ENCODE data around the gene PPP1R12C. TPM values are rescaled to one million over a fixed set of nuclear protein-coding genes. Genes with fewer than 3 reads are reported as not detected.

Gene PPP1R12C
- total and polyA plus RNA-seq, 4 donors, result 104 to 432 (median 176) TPM

DNA sequence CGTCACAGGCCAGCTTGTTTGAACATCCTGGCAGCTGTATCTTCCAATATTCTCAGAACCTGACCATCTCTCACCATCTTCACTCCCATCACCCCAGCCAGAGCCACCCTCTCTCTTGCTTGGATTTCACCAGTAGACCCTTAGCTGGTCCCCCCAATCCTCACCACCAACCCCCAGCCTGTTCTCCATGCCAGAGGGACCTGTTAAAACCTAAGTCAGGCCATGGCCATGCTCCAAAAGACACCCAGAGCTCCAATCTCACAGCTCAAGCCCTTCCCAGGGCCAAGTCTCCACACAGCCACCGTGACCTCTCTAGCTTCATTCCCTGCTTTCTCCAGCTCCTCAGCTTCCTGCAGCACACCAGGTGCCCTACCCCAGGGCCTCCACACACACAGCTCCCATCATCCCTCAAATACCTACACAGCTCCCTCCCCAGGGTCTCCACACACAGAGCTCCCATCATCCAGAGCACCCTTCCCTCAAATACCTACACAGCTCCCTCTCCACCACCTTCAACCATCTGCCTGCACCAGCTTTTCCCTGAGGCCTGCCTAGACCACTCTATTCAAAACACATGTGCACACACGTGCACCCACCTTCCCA is 28.0 kb downstream of the PPP1R12C start:
- no peak overlapping the region for H3K27ac ChIP-seq (ENCODE audit: low read depth in 1 of 2, low read length in 2 of 2)
- DNase-seq (no peak), ATAC-seq (ENCODE audit: low FRiP score) (no peak)
- intact Hi-C loops (cut with DNase I), result no loop called here
- no peak overlapping the region for H3K4me3 ChIP-seq (ENCODE audit: low read length in 2 of 2)
- no peaks in the 10 kb centered on the region for H3K4me1 ChIP-seq (ENCODE audit: control insufficient read depth in 1 of 2, insufficient read depth in 2 of 2, low read length in 2 of 2)
- no peaks in the 10 kb centered on the region for H3K27me3 ChIP-seq (ENCODE audit: control insufficient read depth in 1 of 2, insufficient read depth in 2 of 2, low read length in 1 of 2)
- H3K36me3 ChIP-seq (ENCODE audit: control insufficient read depth in 1 of 2, insufficient read depth in 2 of 2, low read length in 1 of 2), result peaks cover 2 to 3% of the 10 kb centered on the region in 2 donors
- H3K9me3 ChIP-seq (ENCODE audit: control insufficient read depth, low read length), result no peaks in the 10 kb centered on the region
- WGBS, 2 donors, result 81 to 83% methylated on average over 3 of the region's 3 CpGs

- H3K4me3 ChIP-seq (ENCODE audit: low read length in 2 of 2), result no peak overlapping the region
- intact Hi-C loops (cut with DNase I), result no loop called here
- H3K27ac ChIP-seq (ENCODE audit: low read depth in 1 of 2, low read length in 2 of 2), result no peak overlapping the region
- ATAC-seq (ENCODE audit: low FRiP score), result no peak
- DNase-seq, result peak in 1 of 2 donors; percentile 95
- H3K9me3 ChIP-seq (ENCODE audit: control insufficient read depth, low read length), result no peaks in the 10 kb centered on the region
- no peaks in the 10 kb centered on the region for H3K4me1 ChIP-seq (ENCODE audit: control insufficient read depth in 1 of 2, insufficient read depth in 2 of 2, low read length in 2 of 2)
- peaks cover 0 to 3% of the 10 kb centered on the region in 2 donors for H3K36me3 ChIP-seq (ENCODE audit: control insufficient read depth in 1 of 2, insufficient read depth in 2 of 2, low read length in 1 of 2)
- H3K27me3 ChIP-seq (ENCODE audit: control insufficient read depth in 1 of 2, insufficient read depth in 2 of 2, low read length in 1 of 2), result no peaks in the 10 kb centered on the region
- WGBS, 2 donors, result 51 to 52% methylated on average over 12 to 18 of the region's 18 CpGs
Observed at GRCh38 chr19:55088543-55089341, 28.7 kb downstream of the PPP1R12C start.

DNA sequence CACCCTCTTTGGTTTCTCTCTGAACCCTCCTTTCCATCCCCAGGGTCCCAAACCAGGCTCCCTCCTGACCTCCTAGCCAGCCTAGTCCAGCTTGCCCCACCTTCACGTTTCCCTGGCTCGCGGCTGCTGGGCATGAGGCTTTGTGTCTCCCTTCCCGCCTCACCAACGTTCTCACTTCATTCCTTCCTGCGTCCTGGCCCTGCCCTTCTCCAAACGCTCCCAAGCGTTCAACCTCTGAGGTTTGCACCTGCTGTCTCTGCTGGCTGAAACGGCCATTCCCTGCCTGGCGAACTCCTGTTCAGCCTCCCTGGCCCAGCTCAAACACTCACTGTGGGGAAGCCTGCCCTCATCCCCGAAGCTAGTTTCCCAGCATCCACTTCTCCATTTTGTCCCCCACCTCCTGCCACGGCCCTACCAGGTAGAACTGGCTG is 29.4 kb downstream of the PPP1R12C start:
- ATAC-seq (ENCODE audit: low FRiP score) (no peak), DNase-seq (no peak)
- Histone ChIP-seq H3K27me3 (ENCODE audit: control insufficient read depth in 1 of 2, insufficient read depth in 2 of 2, low read length in 1 of 2) (no peaks in the 10 kb centered on the region), H3K27ac (ENCODE audit: low read depth in 1 of 2, low read length in 2 of 2) (no peak overlapping the region), H3K4me1 (ENCODE audit: control insufficient read depth in 1 of 2, insufficient read depth in 2 of 2, low read length in 2 of 2) (no peaks in the 10 kb centered on the region), H3K9me3 (ENCODE audit: control insufficient read depth, low read length) (no peaks in the 10 kb centered on the region), H3K4me3 (ENCODE audit: low read length in 2 of 2) (no peak overlapping the region), H3K36me3 (ENCODE audit: control insufficient read depth in 1 of 2, insufficient read depth in 2 of 2, low read length in 1 of 2) (peaks cover 0 to 3% of the 10 kb centered on the region in 2 donors)
- WGBS, 2 donors, result 69 to 80% methylated on average over 12 of the region's 12 CpGs
- intact Hi-C loops (cut with DNase I), result no loop called here

DNA sequence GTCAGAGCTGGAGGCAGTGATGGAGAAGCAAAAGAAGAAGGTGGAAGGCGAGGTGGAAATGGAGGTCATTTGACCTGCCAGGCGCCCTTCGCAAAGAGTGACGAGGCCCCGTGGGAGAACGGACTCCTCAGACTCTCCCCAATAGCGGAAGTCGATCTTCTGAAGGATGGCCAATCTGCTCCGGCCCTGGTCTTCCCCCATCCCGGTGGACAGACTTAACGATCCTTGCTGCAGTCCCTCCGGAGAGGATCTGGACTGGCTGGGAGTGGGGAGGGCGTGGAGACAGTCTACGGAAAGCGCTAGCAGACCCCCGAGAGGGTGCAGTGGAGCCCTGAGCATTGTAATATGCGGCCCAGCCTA is 29.9 kb downstream of the PPP1R12C start:
- H3K4me3 ChIP-seq (ENCODE audit: low read length in 2 of 2), result no peak overlapping the region
- no peaks in the 10 kb centered on the region for H3K4me1 ChIP-seq (ENCODE audit: control insufficient read depth in 1 of 2, insufficient read depth in 2 of 2, low read length in 2 of 2)
- H3K27ac ChIP-seq (ENCODE audit: low read depth in 1 of 2, low read length in 2 of 2), result no peak overlapping the region
- H3K36me3 ChIP-seq (ENCODE audit: control insufficient read depth in 1 of 2, insufficient read depth in 2 of 2, low read length in 1 of 2), result peaks cover 0 to 3% of the 10 kb centered on the region in 2 donors
- WGBS, 2 donors, result 17 to 53% methylated on average over 17 of the region's 17 CpGs
- peak; percentile 40 for ATAC-seq (ENCODE audit: low FRiP score)
- no peaks in the 10 kb centered on the region for H3K9me3 ChIP-seq (ENCODE audit: control insufficient read depth, low read length)
- no peak for DNase-seq
- intact Hi-C loops (cut with DNase I), result loop anchor here in 1 of 2 donors (2.0 kb wide), 1 partner anchor 29 kb away; the partner anchor contains the start of gene PPP1R12C
- no peaks in the 10 kb centered on the region for H3K27me3 ChIP-seq (ENCODE audit: control insufficient read depth in 1 of 2, insufficient read depth in 2 of 2, low read length in 1 of 2)

DNA sequence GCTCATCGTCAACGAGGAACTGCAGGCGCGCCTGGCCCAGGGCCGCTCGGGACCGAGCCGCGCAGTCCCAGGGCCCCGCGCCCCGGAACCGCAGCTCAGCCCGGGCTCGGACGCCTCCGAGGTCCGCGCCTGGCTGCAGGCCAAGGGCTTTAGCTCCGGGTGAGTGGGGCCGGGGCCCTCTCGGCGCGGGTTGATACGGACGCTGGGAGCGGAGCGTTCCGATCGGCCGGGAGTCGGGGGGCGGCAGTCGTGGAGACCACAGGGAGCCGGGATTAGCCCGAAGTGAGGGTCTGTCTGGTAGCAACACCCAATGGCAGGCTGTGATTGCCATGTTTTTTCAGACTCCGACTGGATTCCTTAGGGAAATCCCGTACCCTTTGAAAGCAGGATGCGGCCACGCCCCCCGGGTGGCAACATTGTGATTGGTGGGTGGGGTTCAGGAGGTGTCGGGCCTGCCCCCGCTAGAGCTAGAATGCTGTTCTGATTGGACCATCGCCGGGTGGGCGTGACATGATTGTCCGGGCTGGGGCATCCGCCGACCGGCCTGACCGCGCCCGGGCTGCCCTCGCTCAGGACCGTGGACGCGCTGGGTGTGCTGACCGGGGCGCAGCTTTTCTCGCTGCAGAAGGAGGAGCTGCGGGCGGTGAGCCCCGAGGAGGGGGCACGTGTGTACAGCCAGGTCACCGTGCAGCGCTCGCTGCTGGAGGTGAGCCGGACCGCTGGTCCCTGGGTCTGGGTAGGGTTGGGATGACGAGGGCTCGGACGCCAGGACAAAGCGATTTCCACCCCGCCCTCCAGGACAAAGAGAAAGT is 30.5 kb downstream of the PPP1R12C start:
- peak overlapping the region; percentile 15 to 17 for H3K4me3 ChIP-seq (ENCODE audit: low read length in 2 of 2)
- peak; percentile 94 to 98 for DNase-seq
- H3K4me1 ChIP-seq (ENCODE audit: control insufficient read depth in 1 of 2, insufficient read depth in 2 of 2, low read length in 2 of 2), result no peaks in the 10 kb centered on the region
- no peaks in the 10 kb centered on the region for H3K27me3 ChIP-seq (ENCODE audit: control insufficient read depth in 1 of 2, insufficient read depth in 2 of 2, low read length in 1 of 2)
- intact Hi-C loops (cut with DNase I), result loop anchor here in 1 of 2 donors (2.0 kb wide), 1 partner anchor 30 kb away; the partner anchor contains the start of gene PPP1R12C
- no peaks in the 10 kb centered on the region for H3K9me3 ChIP-seq (ENCODE audit: control insufficient read depth, low read length)
- no peak overlapping the region for H3K27ac ChIP-seq (ENCODE audit: low read depth in 1 of 2, low read length in 2 of 2)
- 1 to 4% methylated on average over 70 to 74 of the region's 74 CpGs for WGBS, 2 donors
- peak; percentile 82 for ATAC-seq (ENCODE audit: low FRiP score)
- H3K36me3 ChIP-seq (ENCODE audit: control insufficient read depth in 1 of 2, insufficient read depth in 2 of 2, low read length in 1 of 2), result no peaks in the 10 kb centered on the region

DNA sequence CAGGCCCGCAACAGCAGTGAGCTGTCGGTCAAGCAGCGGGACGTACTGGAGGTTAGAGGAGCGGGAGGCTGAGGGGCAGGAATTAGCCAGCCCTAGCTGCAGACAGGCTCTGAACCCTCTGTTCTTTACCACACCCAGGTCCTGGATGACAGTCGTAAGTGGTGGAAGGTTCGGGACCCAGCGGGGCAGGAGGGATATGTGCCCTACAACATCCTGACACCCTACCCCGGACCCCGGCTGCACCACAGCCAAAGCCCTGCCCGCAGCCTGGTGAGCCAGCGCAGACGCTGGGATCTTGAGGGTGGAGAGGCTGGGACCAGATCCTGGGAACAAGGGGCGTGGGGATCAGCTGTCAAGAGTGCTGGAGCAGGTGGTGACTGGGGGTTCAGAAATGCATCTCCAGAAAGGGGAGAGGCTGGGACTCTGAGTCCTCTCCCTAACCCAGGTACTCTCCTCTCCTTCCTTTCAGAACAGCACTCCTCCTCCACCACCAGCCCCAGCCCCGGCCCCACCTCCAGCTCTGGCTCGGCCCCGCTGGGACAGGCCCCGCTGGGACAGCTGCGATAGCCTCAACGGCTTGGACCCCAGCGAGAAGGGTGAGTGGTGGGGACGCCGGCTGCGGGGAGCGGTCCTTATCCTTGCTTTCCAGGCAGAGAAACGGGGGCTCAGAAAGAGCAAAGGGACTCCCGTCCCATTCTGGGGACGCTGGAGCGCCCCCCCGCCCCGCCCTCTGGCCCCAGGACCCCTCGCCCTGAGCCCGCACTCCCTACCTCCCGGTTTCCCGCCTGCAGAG is 31.3 kb downstream of the PPP1R12C start:
- ATAC-seq (ENCODE audit: low FRiP score), result no peak
- DNase-seq, result peak in 1 of 2 donors; percentile 74
- no peaks in the 10 kb centered on the region for H3K36me3 ChIP-seq (ENCODE audit: control insufficient read depth in 1 of 2, insufficient read depth in 2 of 2, low read length in 1 of 2)
- H3K27ac ChIP-seq (ENCODE audit: low read depth in 1 of 2, low read length in 2 of 2), result no peak overlapping the region
- no peaks in the 10 kb centered on the region for H3K27me3 ChIP-seq (ENCODE audit: control insufficient read depth in 1 of 2, insufficient read depth in 2 of 2, low read length in 1 of 2)
- 12 to 15% methylated on average over 35 of the region's 35 CpGs for WGBS, 2 donors
- H3K4me1 ChIP-seq (ENCODE audit: control insufficient read depth in 1 of 2, insufficient read depth in 2 of 2, low read length in 2 of 2), result no peaks in the 10 kb centered on the region
- intact Hi-C loops (cut with DNase I), result loop anchor here in 1 of 2 donors (2.0 kb wide), 1 partner anchor 31 kb away; the partner anchor contains the start of gene PPP1R12C
- no peak overlapping the region for H3K4me3 ChIP-seq (ENCODE audit: low read length in 2 of 2)
- H3K9me3 ChIP-seq (ENCODE audit: control insufficient read depth, low read length), result no peaks in the 10 kb centered on the region

DNA sequence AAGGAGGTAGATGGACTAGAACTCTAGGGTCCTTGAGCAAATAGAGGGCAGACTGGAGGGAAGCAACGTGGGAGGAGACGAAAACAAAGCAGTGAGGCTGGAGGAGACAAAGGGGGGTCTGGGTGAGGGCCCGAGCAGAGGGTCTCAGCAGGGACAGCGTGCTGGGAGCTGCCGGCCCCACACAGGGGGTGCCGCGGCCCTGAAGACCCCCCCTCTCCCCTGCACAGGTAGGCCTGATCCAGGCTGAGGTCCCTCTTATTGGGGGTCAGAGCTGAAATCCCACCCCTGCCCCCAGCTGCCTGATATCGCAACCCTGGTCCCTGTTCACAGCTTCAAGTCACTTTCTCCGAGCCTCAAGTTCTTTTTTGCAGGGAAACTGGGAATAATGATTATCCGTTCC is 33.0 kb downstream of the PPP1R12C start:
- ATAC-seq (ENCODE audit: low FRiP score), result no peak
- Histone ChIP-seq H3K9me3 (ENCODE audit: control insufficient read depth, low read length) (no peaks in the 10 kb centered on the region), H3K27ac (ENCODE audit: low read depth in 1 of 2, low read length in 2 of 2) (no peak overlapping the region), H3K4me1 (ENCODE audit: control insufficient read depth in 1 of 2, insufficient read depth in 2 of 2, low read length in 2 of 2) (no peaks in the 10 kb centered on the region), H3K4me3 (ENCODE audit: low read length in 2 of 2) (no peak overlapping the region), H3K36me3 (ENCODE audit: control insufficient read depth in 1 of 2, insufficient read depth in 2 of 2, low read length in 1 of 2) (no peaks in the 10 kb centered on the region), H3K27me3 (ENCODE audit: control insufficient read depth in 1 of 2, insufficient read depth in 2 of 2, low read length in 1 of 2) (no peaks in the 10 kb centered on the region)
- WGBS, 2 donors, result 66 to 70% methylated on average over 10 of the region's 10 CpGs
- intact Hi-C loops (cut with DNase I), result no loop called here
- DNase-seq, result no peak
